CD4-positive, alpha-beta T cell treated with Interleukin-6 at 100 ng/mL for 8 hours (primary cell): Measurements from ENCODE around the gene ZER1.
"Not testable (repeated sequence)": the region's sequence is repeated elsewhere in the genome, so short reads cannot be mapped to it uniquely, and the experiment has no call there.

Source experiments
- DNase-seq: peaks from one replicate; pipeline ENCODE4 v3.0.0-alpha.2; 2020; ENCODE audit warnings: mixed read lengths, low spot score

The ZER1 gene

DNA sequence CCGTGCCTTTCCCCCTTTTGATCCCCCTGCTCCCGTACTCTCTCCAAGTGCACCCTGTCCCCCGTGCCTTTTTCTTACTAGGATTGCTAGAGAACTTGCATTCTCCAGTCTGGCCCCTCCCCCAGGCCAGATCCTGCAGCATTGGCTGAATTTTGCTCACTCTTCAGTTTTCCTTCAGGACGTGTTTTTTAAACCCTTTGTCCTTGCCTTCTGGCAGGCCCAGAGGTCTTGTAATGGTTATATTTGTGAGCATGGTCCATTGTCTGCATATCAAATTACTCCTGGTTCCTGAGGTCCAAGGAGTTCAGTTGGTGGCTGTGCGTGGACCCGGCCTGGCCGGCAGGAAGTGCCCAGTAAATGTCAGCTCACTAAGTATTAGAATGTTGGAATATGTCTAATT, 15.9 kb upstream of the ZER1 start:
- no peak for DNase-seq

GRCh38 chr9:128786681-128787601, 15.2 kb upstream of the ZER1 start, which contains the start of gene TBC1D13:
Gene TBC1D13 (plus strand): TSS chr9:128787253. CDS start chr9:128787354, 101 bp downstream.
- DNase-seq: peak; percentile 87

- no peak for DNase-seq
Measured at GRCh38 chr9:128785427-128785826, 13.7 kb upstream of the ZER1 start.

DNA sequence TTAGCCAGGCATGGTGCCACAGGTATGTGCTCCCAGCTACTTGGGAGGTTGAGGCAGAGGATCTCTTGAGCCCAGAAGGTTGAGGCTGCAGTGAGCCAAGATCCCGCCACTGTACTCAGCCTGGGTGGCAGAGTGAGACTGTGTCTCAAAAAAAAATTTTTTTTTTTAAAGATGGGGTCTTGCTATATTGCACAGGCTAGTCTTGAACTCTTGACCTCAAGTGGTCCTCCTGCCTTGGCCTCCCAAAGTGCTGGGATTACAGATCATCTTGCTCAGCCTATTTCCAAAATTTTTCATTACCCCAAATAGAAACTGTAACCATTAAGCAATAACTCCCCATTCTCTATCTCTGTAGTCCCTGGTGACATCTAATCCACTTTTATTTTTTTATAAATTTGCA, 10.9 kb upstream of the ZER1 start:
- no peak for DNase-seq

DNA sequence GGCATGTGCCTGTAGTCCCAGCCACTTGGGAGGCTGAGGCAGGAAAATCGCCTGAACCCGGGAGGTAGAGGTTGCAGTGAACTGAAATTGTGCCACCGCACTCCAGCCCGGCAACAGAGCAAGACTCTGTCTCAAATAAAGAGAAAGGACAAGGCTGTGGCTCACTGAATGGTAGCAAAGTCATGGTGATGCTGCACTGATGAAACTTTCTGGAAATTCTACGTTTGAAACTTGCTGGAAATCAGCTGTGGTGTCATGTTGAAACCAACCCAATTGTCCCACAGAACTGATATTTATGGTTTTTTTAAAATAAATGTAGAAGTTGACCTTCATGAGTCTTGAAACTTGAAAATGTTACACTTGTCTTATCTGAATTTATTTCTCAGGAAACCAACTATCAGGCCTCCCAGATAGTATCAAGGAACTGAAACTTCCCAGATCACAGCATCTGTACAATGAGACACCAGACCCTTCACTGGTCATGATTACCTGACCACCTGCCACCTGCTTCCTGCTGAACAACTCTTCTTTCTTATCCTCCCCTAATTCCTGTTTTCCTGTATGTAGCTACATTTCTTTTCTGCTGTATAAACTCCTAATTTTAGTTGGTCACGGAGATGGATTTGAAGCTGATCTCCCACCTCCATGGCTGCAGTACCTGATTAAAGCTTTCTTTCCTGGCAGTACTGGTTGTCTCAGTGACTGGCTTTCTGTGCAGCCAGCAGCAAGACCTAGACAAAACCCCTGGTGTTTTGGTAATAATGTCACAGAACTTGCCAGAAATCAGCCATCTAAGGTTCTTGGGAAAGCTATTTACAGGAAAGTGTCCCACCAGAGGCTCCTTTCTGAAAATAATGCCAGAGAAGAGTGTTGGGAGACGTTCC, 9.7 kb upstream of the ZER1 start:
- no peak for DNase-seq

DNA sequence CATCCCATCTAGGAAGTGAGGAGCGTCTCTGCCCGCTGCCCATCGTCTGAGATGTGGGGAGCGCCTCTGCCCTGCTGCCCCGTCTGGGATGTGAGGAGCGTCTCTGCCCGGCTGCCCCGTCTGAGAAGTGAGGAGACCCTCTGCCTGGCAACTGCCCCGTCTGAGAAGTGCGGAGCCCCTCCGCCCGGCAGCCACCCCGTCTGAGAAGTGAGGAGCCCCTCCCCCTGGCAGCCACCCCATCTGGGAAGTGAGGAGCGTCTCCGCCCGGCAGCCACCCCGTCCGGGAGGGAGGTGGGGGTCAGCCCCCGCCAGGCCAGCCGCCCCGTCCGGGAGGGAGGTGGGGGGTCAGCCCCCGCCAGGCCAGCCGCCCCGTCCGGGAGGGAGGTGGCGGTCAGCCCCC, 8.4 kb upstream of the ZER1 start:
- not testable (repeated sequence) for DNase-seq

- DNase-seq: no peak
Measured at GRCh38 chr9:128774804-128775203, 3.1 kb upstream of the ZER1 start.

- no peak for DNase-seq
Measured at GRCh38 chr9:128773049-128773448, 1.3 kb upstream of the ZER1 start.

DNA sequence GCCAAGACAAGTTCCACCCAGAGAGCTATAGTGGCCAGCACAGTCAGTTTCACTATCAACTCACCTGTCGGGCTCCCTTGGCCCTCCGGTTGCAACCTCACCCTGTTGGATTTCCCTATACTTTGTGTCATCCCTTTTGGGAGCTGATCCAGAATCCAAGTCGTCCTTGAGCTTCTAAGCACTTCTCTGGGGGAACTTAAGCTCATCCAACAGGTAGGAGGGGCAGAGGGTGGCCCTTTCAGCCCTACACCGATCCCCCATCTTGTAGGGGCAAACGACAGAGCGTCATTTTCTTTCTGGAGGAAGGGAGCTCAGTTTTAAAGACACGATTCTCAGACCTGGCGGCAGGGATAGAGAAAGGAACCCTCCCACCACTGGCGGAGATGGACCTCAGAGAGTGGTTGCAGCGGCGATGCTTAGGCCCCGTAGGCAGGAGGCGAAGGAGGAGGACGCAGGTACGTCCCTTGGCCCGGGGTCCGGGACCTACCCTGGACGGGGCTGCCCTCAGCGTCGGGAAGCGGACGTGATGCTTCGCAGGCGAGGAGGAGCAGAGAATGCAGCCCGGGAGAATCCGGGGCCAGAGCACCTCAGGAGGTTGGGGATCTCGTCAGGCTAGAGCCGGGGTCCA, 519 bp downstream of the ZER1 start:
- DNase-seq: no peak

- DNase-seq: no peak
Measured at GRCh38 chr9:128770286-128771030, 1.3 kb downstream of the ZER1 start.

DNA sequence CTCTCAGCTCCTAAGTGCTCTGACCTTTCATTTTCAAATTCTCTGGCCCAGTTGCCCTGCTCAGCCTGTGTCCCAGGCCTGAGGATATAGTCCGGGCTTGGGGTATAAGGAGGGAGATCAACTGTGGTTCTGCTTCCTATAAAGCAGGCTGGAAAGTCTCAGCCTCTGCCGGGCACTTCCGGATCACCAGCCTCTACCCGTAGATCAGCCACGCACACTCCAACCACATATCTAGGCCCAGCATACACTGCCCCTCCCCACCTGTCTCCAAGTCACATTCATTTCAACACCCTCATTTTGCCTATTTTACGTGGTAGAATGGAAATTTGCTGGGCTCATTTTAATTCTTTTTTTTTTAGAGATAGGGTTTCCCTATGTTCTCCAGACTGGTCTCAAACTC, 3.1 kb downstream of the ZER1 start:
- no peak for DNase-seq

DNA sequence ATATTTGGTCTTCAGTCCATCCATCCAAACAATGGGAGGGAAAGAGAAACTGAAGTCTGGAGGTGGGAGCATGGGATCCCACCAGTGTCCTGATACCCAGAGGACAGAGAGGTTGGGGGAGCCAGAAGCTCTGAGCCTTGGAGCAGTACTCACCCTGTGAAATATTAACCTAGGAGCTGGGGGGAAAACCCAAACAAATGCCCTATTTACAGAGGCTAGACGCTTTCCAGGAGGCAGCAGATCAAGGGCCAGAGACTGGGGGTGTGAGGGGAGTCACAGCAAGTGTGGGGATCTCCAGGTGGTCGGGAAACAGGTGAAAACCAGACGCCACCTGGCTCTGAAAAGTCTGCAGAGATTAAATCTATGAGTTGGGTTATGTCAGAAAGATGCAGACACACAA, 6.2 kb downstream of the ZER1 start:
- no peak for DNase-seq

DNA sequence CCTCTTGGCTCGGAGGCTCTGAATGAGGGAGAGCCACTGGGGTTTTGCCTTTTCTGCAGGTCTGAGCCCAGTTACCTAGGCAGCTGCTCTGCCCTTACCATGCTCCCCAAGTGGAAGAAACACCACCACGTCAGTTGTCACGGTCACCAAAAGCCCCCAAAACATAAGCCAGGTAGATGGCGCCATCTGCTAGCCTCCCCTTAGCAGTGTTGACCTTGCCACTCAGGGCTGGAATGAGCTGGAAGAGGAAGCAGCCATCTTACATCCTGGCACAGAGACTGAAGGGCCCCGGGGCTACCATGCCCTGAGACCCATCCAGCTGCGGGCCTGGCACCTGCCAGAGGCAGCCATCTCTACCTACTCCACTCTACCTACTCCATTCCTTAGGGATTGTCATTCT, 7.4 kb downstream of the ZER1 start:
- DNase-seq: no peak

- DNase-seq: no peak
Measured at GRCh38 chr9:128762671-128763449, 8.9 kb downstream of the ZER1 start.

- DNase-seq: no peak
Measured at GRCh38 chr9:128757602-128758001, 14.1 kb downstream of the ZER1 start.

- no peak for DNase-seq
Measured at GRCh38 chr9:128753627-128754026, 18.1 kb downstream of the ZER1 start.

DNA sequence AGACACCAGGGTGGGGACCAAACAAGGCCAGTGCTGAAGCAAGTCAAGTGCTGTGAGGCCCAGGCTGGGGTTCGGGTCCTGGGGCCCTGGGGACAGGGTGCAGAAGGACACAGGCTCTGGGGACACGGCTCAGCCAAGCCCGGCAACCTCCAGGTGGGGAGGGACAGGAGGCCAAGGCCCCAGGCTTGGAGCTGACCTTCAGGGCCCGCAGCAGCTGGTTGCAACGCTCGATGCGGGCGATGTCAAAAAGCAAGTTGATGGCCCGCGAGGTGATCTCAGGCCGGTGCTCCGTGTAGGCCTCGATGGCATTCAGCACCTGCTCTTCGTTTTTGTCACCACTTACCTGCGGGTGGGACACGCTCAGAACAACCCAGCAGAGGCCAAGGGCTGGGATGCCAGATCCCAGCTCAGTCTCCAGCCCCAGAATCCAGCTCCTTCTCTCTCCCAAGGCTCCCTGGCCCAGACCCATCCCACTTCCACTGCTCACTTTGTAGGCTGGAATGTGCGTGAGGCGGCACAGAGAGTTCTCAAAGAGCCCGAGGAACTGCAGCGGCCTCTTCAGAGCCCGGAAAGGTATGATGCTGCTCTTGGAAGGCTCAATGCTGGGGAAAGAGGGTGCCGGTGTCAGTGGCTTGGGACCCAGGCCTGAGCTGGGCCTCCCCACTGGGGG, 20.7 kb downstream of the ZER1 start:
- no peak for DNase-seq

DNA sequence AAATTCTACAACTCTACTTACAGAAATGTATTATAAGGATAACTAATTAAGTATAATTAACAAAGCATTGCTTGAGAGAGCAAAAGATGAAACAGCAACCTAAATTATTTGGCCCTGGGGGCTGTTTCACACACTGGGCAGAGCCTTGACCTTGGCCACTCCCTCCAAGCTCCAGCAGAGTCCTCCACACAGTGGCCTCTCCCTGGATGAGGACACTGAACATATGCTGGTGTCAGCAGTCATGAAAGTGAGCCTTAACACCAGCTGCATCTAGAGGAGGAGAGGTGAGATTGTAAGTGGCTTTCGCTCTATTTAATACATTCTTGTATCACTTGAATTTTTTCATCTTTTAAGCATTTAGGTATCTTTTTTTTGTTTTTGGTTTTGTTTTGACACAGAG, 24.5 kb downstream of the ZER1 start:
- no peak for DNase-seq

DNA sequence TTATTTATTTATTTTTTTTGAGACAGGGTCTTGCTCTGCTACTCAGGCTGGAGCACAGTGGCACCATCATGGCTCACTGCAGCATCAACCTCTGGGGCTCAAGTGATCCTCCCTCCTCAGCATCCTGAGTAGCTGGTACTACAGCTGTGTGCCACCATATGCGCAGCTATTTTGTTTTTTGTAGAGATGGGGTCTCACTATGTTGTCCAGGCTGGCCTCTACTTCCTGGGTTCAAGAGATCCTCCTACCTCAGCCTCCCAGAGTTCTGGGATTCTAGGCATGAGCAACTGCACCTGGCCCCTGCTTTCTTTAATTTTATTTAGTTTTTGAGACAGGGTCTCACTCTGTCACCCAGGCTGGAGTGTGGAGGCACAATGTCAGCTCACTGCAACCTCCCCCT, 28.3 kb downstream of the ZER1 start:
- no peak for DNase-seq

DNA sequence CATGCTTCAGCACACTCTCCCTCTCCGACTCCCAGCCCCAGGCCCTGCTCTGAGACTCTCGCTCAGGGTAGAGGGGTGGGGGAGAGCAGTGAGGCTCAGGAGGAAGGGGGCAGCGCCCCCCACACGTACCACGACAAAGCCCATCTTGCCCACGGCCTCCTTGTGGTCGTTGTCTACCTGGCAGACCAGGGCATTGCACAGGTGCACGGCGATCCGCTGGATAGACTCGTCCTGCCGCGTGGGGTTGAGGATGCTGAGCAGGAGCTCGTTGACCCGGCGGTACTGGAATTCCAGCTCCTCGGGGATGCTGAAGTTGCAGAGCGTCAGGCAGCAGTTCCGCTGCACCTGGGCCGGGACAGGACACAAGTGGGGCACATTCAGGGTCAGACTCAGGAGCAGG, 29.3 kb downstream of the ZER1 start:
- DNase-seq: no peak
